K562 (cell line): ENCODE results near the gene STK24. TPM values are rescaled to one million over a fixed set of nuclear protein-coding genes. Genes with fewer than 3 reads are reported as not detected.

Source experiments
- ARHGAP35 ChIP-seq: fragments of 450-650 bp; IDR thresholded peaks from 2 replicates; pipeline ENCODE4 v1.6.1; 2018; ENCODE audit not compliant: partially characterized antibody
- BDP1 ChIP-seq: IDR thresholded peaks from 3 replicates; pipeline ENCODE4 v1.6.1; 2011; ENCODE audit not compliant: insufficient read length, insufficient read depth
- CBX5 ChIP-seq: IDR thresholded peaks from 2 replicates; pipeline ENCODE4 v1.6.1; 2014; ENCODE audit warnings: low read depth, borderline replicate concordance
- CHD1 ChIP-seq: fragments of 200-600 bp; sonication (generic); IDR thresholded peaks from one replicate; pipeline ENCODE4 v1.6.1; 2012; ENCODE audit warnings: mild to moderate bottlenecking, moderate library complexity, low read length, inconsistent platforms
- CHD4 ChIP-seq: fragments of 200-600 bp; sonication (generic); IDR thresholded peaks from 3 replicates; pipeline ENCODE4 v1.6.1; 2012; ENCODE audit warnings: low read depth, mild to moderate bottlenecking, mixed read lengths, low read length, inconsistent platforms; ENCODE audit not compliant: insufficient read depth, insufficient replicate concordance, poor library complexity, severe bottlenecking
- DPF2 ChIP-seq: fragments of 450-650 bp; IDR thresholded peaks from 2 replicates; pipeline ENCODE4 v1.6.1; 2016
- FOXK1 ChIP-seq: sonication (generic); formaldehyde crosslinking; IDR thresholded peaks from 2 replicates; pipeline ENCODE4 v1.8.0; 2022; ENCODE audit warnings: missing genetic modification reagents, mild to moderate bottlenecking, borderline replicate concordance
- KDM2B ChIP-seq: fragments of 250-450 bp; sonication (Bioruptor Pico); IDR thresholded peaks from 2 replicates; pipeline ENCODE4 v1.8.0; 2021; ENCODE audit warnings: mild to moderate bottlenecking, moderate library complexity
- MCM3 ChIP-seq: fragments of 450-650 bp; IDR thresholded peaks from 2 replicates; pipeline ENCODE4 v1.6.1; 2016
- MCM5 ChIP-seq: fragments of 450-650 bp; IDR thresholded peaks from 2 replicates; pipeline ENCODE4 v1.6.1; 2016; ENCODE audit warnings: low read depth
- NEUROD1 ChIP-seq: fragments of 150-350 bp; IDR thresholded peaks from 2 replicates; pipeline ENCODE4 v1.6.1; 2014; ENCODE audit warnings: borderline replicate concordance, low read length, low read depth; ENCODE audit not compliant: partially characterized antibody
- PCBP2 ChIP-seq: fragments of 200-400 bp; formaldehyde crosslinking; IDR thresholded peaks from 2 replicates; pipeline ENCODE4 v1.6.1; 2018; ENCODE audit warnings: low read length, low read depth, mild to moderate bottlenecking, moderate library complexity; ENCODE audit not compliant: poor library complexity, severe bottlenecking
- PTRF ChIP-seq: fragments of 450-650 bp; IDR thresholded peaks from 2 replicates; pipeline ENCODE4 v1.6.1; 2016; ENCODE audit warnings: mild to moderate bottlenecking, missing genetic modification characterization, missing compliant biosample characterization
- RFX1 ChIP-seq: fragments of 450-650 bp; IDR thresholded peaks from 2 replicates; pipeline ENCODE4 v1.6.1; 2016; ENCODE audit warnings: mild to moderate bottlenecking, moderate library complexity
- SMAD3 ChIP-seq: fragments of 450-650 bp; formaldehyde crosslinking; conservative IDR thresholded peaks from 2 replicates; pipeline ENCODE4 v1.4.0; 2020; ENCODE audit warnings: mild to moderate bottlenecking
- TEAD2 ChIP-seq: fragments of 450-650 bp; IDR thresholded peaks from 2 replicates; pipeline ENCODE4 v1.6.1; 2016; ENCODE audit warnings: missing genetic modification characterization, control low read depth, missing compliant biosample characterization
- ZNF263 ChIP-seq: sonication (generic); formaldehyde crosslinking; IDR thresholded peaks from 2 replicates; pipeline ENCODE4 v1.8.0; 2022; ENCODE audit warnings: mild to moderate bottlenecking, missing genetic modification reagents, borderline replicate concordance
- polyA plus RNA-seq, 8 experiments: library from polyadenylated mRNA; depleted of rRNA in 4 of 8; stranded (reverse) in 5 of 8; unstranded in 3 of 8; fragments of >200 nt; fragmentation: Nextera tagmentation in 2 of 8; fragmentation: Illumina TruSeq in 1 of 8; extraction: Ambion mirVana in 2 of 8; extraction: Trizol in 1 of 8; gene quantifications; 2 replicates each; pipeline versions ENCODE4 v1.2.1 to v1.2.3, GENCODE V29; 2011 to 2014; ENCODE audit warnings: inconsistent platforms in 1 of 8, missing spikeins in 1 of 8
- total RNA-seq, 7 experiments: library from RNA; depleted of rRNA in 6 of 7; stranded (reverse); fragments of >200 nt in 6 of 7; fragmentation: Illumina TruSeq in 2 of 7; extraction: Trizol in 2 of 7; gene quantifications; 2 replicates each; pipeline versions ENCODE4 v1.2.1 to v1.2.3, GENCODE V29; 2011 to 2021; ENCODE audit warnings: low replicate concordance in 1 of 7
- TF ChIP-seq, protein P1 (sequence below): fragments of 250-450 bp; sonication (Bioruptor Pico); IDR thresholded peaks from 2 replicates; pipeline ENCODE4 v1.9.0; 2021; ENCODE audit warnings: mild to moderate bottlenecking, inconsistent platforms
- TF ChIP-seq, protein P2 (sequence below): sonication (generic); formaldehyde crosslinking; IDR thresholded peaks from 2 replicates; pipeline ENCODE4 v1.8.1; 2023; ENCODE audit warnings: mild to moderate bottlenecking, missing genetic modification reagents
- TF ChIP-seq, protein P3 (sequence below): fragments of 450-650 bp; formaldehyde crosslinking; IDR thresholded peaks from 2 replicates; pipeline ENCODE4 v1.4.0; 2020; ENCODE audit warnings: mild to moderate bottlenecking, moderate library complexity
- TF ChIP-seq, protein P4 (sequence below): IDR thresholded peaks from 2 replicates; pipeline ENCODE4 v1.6.1; 2014; ENCODE audit warnings: antibody characterized with exemption

The STK24 gene
- total and polyA plus RNA-seq, 9 of the 15 experiments (the other 6 are each of a cell fraction or from before 2014, with no cell fraction given) = 3.8 to 78.4 (median 28.2) TPM

DNA sequence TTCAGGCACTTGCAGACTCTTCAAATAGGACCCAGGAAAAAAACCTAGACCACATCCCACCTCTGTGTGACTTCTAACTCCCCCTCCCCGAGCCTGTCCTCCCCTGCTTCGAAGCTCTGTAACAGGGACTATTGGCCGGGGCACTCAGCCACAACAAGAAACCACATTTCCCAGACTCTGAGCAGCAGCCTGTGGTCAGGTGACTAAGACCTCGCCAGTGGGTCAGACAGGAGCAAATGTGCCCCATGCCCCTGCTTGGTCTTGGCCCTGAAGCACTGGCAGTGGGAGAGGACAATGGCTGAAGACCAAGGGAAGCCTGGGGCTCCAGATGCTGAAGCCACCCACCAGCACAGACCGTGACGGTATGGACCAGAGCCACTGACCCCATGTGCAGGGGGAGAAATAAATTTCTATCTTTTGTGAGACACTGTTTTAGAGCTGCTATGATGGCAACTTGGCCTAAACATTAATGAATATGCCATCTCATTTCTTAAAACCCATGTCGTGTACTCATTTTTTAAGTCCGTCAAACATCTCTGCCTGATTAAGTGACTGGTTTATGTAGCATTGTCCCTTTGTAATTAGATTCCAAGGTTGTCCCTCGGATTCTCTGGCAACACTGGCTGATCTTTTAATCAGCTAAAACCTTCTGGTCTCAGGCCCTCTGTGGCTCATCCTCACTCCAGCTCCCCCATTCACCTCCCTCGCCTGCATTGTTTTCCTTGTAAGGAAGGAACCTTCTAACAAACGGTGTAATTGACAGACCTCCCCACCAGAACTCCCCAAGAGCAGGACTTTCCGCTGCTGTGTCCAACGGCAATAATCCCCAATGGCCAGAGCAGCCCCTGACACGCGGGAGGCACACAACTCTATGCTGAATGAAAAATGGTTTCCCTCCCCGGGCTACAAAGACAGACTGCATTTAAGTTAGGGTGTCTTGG is 98.4 kb downstream of the STK24 start (continued):
- TF ChIP-seq, protein P1, sequence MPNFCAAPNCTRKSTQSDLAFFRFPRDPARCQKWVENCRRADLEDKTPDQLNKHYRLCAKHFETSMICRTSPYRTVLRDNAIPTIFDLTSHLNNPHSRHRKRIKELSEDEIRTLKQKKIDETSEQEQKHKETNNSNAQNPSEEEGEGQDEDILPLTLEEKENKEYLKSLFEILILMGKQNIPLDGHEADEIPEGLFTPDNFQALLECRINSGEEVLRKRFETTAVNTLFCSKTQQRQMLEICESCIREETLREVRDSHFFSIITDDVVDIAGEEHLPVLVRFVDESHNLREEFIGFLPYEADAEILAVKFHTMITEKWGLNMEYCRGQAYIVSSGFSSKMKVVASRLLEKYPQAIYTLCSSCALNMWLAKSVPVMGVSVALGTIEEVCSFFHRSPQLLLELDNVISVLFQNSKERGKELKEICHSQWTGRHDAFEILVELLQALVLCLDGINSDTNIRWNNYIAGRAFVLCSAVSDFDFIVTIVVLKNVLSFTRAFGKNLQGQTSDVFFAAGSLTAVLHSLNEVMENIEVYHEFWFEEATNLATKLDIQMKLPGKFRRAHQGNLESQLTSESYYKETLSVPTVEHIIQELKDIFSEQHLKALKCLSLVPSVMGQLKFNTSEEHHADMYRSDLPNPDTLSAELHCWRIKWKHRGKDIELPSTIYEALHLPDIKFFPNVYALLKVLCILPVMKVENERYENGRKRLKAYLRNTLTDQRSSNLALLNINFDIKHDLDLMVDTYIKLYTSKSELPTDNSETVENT (CRISPR knock-in tag) = no peak
- no peak for TF ChIP-seq TEAD2 (tag)
- TF ChIP-seq, protein P2, sequence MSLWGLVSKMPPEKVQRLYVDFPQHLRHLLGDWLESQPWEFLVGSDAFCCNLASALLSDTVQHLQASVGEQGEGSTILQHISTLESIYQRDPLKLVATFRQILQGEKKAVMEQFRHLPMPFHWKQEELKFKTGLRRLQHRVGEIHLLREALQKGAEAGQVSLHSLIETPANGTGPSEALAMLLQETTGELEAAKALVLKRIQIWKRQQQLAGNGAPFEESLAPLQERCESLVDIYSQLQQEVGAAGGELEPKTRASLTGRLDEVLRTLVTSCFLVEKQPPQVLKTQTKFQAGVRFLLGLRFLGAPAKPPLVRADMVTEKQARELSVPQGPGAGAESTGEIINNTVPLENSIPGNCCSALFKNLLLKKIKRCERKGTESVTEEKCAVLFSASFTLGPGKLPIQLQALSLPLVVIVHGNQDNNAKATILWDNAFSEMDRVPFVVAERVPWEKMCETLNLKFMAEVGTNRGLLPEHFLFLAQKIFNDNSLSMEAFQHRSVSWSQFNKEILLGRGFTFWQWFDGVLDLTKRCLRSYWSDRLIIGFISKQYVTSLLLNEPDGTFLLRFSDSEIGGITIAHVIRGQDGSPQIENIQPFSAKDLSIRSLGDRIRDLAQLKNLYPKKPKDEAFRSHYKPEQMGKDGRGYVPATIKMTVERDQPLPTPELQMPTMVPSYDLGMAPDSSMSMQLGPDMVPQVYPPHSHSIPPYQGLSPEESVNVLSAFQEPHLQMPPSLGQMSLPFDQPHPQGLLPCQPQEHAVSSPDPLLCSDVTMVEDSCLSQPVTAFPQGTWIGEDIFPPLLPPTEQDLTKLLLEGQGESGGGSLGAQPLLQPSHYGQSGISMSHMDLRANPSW (CRISPR knock-in tag) = no peak
- TF ChIP-seq RFX1 = no peak
- no peak for TF ChIP-seq BDP1
- no peak for TF ChIP-seq PTRF (tag)
- TF ChIP-seq MCM5 = no peak
- no peak for TF ChIP-seq ZNF263
- no peak for TF ChIP-seq SMAD3
- TF ChIP-seq NEUROD1 = no peak
- no peak for TF ChIP-seq FOXK1 (CRISPR knock-in tag)
- no peak for TF ChIP-seq CHD1
- no peak for TF ChIP-seq ARHGAP35
- TF ChIP-seq, protein P3, sequence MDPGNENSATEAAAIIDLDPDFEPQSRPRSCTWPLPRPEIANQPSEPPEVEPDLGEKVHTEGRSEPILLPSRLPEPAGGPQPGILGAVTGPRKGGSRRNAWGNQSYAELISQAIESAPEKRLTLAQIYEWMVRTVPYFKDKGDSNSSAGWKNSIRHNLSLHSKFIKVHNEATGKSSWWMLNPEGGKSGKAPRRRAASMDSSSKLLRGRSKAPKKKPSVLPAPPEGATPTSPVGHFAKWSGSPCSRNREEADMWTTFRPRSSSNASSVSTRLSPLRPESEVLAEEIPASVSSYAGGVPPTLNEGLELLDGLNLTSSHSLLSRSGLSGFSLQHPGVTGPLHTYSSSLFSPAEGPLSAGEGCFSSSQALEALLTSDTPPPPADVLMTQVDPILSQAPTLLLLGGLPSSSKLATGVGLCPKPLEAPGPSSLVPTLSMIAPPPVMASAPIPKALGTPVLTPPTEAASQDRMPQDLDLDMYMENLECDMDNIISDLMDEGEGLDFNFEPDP = no peak
- TF ChIP-seq MCM3 = no peak
- TF ChIP-seq KDM2B = no peak
- TF ChIP-seq DPF2 = 0 out of 2 replicates have a peak, but pooled peaks have one; percentile 44
- TF ChIP-seq CBX5 = no peak
- TF ChIP-seq, protein P4, sequence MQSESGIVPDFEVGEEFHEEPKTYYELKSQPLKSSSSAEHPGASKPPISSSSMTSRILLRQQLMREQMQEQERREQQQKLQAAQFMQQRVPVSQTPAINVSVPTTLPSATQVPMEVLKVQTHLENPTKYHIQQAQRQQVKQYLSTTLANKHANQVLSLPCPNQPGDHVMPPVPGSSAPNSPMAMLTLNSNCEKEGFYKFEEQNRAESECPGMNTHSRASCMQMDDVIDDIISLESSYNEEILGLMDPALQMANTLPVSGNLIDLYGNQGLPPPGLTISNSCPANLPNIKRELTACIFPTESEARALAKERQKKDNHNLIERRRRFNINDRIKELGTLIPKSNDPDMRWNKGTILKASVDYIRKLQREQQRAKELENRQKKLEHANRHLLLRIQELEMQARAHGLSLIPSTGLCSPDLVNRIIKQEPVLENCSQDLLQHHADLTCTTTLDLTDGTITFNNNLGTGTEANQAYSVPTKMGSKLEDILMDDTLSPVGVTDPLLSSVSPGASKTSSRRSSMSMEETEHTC = no peak
- TF ChIP-seq CHD4 = no peak
- TF ChIP-seq PCBP2 = no peak
